Neutrophil (primary cell): ENCODE measurements around the gene NFE2L3.
"Not testable (repeated sequence)": the region's sequence is repeated elsewhere in the genome, so short reads cannot be mapped to it uniquely, and the experiment has no call there.

Experiments
- H3K27ac ChIP-seq: fragments of 200-600 bp; sonication (generic); 2 replicates; pipeline ENCODE4 v1.5.1; 2016; ENCODE audit warnings: mild to moderate bottlenecking, moderate library complexity
- H3K27me3 ChIP-seq: fragments of 200-600 bp; sonication (generic); 2 replicates; pipeline ENCODE4 v1.6.0; 2016; ENCODE audit warnings: mild to moderate bottlenecking
- H3K36me3 ChIP-seq: fragments of 200-600 bp; sonication (generic); 2 replicates; pipeline ENCODE4 v1.5.1; 2017
- H3K4me1 ChIP-seq, 2 experiments: fragments of 200-600 bp in 1 of 2; sonication (generic) in 1 of 2; 1 replicate in 1 of 2; 2 replicates in 1 of 2; pipeline versions ENCODE4 v1.5.1 to v1.6.1; 2013 to 2016; ENCODE audit warnings: low read depth in 1 of 2, low read length in 1 of 2, mild to moderate bottlenecking in 1 of 2, moderate library complexity in 1 of 2; ENCODE audit not compliant: control insufficient read depth in 1 of 2, insufficient read depth in 1 of 2
- H3K4me3 ChIP-seq, 2 experiments: fragments of 200-600 bp in 1 of 2; sonication (generic) in 1 of 2; 1 replicate in 1 of 2; 2 replicates in 1 of 2; pipeline ENCODE4 v1.5.1; 2013 to 2016; ENCODE audit warnings: low read depth in 1 of 2, low read length in 1 of 2, mild to moderate bottlenecking in 1 of 2, moderate library complexity in 1 of 2
- H3K9me3 ChIP-seq: fragments of 200-600 bp; sonication (generic); 2 replicates; pipeline ENCODE4 v1.5.1; 2016
- CTCF ChIP-seq: fragments of 200-600 bp; sonication (generic); IDR thresholded peaks from 2 replicates; pipeline ENCODE4 v1.5.1; 2016; ENCODE audit warnings: antibody characterized with exemption

The NFE2L3 gene

DNA sequence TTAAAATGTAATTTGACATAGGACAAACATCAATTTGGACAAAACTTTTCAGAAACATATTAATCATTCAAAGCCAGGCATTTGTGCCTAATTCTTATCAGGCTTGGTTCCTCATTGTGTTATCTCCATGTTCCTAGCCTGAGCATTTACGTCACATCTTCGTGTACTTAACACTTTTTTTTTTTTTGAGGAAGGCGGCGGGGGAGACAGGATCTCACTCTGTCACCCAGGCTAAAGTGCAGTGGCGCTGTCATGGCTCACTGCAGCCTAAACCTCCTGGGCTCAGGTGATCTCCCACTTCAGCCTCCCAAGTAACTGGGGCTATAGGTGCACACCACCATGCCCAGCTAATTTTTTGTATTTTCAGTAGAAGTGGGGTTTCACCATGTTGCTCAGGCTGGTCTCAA, 28.8 kb downstream of the NFE2L3 start:
- Histone ChIP-seq H3K4me1 (peaks cover 0 to 4% of the 10 kb centered on the region in 2 experiments), H3K36me3 (peaks cover 25% of the 10 kb centered on the region), H3K27ac (no peak overlapping the region), H3K9me3 (no peaks in the 10 kb centered on the region), H3K4me3 (no peak overlapping the region), H3K27me3 (no peaks in the 10 kb centered on the region)
- TF ChIP-seq CTCF, result no peak

- no peaks in the 10 kb centered on the region for H3K27me3 ChIP-seq
- peaks cover 31% of the 10 kb centered on the region for H3K36me3 ChIP-seq
- no peak overlapping the region for H3K4me3 ChIP-seq
- H3K9me3 ChIP-seq, result no peaks in the 10 kb centered on the region
- H3K4me1 ChIP-seq, result peaks cover 0 to 4% of the 10 kb centered on the region in 2 experiments
- TF ChIP-seq CTCF, result no peak
- H3K27ac ChIP-seq, result no peak overlapping the region
These were observed 29.7 kb downstream of the NFE2L3 start for GRCh38 chr7:26181474-26182227.

GRCh38 chr7:26182283-26182682, 30.3 kb downstream of the NFE2L3 start:
- no peak overlapping the region for H3K27ac ChIP-seq
- H3K9me3 ChIP-seq, result no peaks in the 10 kb centered on the region
- no peak for TF ChIP-seq CTCF
- H3K4me1 ChIP-seq, result peaks cover 0 to 4% of the 10 kb centered on the region in 2 experiments
- H3K4me3 ChIP-seq, result no peak overlapping the region
- no peaks in the 10 kb centered on the region for H3K27me3 ChIP-seq
- peaks cover 35% of the 10 kb centered on the region for H3K36me3 ChIP-seq

- Histone ChIP-seq H3K4me3 (no peak overlapping the region), H3K4me1 (peaks cover 0 to 4% of the 10 kb centered on the region in 2 experiments), H3K27ac (peak overlapping the region; percentile 36), H3K9me3 (no peaks in the 10 kb centered on the region), H3K36me3 (peaks cover 40% of the 10 kb centered on the region), H3K27me3 (no peaks in the 10 kb centered on the region)
- TF ChIP-seq CTCF, result no peak
These were observed 30.7 kb downstream of the NFE2L3 start for GRCh38 chr7:26182706-26183105.

- Histone ChIP-seq H3K27me3 (no peaks in the 10 kb centered on the region), H3K4me3 (no peak overlapping the region), H3K36me3 (peaks cover 50% of the 10 kb centered on the region), H3K9me3 (no peaks in the 10 kb centered on the region), H3K27ac (peak overlapping the region; percentile 36), H3K4me1 (peaks cover 0 to 4% of the 10 kb centered on the region in 2 experiments)
- no peak for TF ChIP-seq CTCF
These were observed 31.7 kb downstream of the NFE2L3 start for GRCh38 chr7:26183545-26184280.

GRCh38 chr7:26184281-26185101, 32.5 kb downstream of the NFE2L3 start:
- Histone ChIP-seq H3K36me3 (peaks cover 57% of the 10 kb centered on the region), H3K27ac (peak overlapping the region; percentile 36)
- H3K9me3 ChIP-seq, H3K27me3 ChIP-seq, H3K4me1 ChIP-seq, H3K4me3 ChIP-seq: not testable (repeated sequence)
